ENCODE measurements around the gene TCTN1. TPM values are rescaled to one million over a fixed set of nuclear protein-coding genes. Genes with fewer than 3 reads are reported as not detected.

Gene TCTN1
- total and polyA plus RNA-seq, 2 of the 8 experiments (the other 6 are each of a cell fraction or from before 2014, with no cell fraction given), result 14.7 to 16.4 TPM

DNA sequence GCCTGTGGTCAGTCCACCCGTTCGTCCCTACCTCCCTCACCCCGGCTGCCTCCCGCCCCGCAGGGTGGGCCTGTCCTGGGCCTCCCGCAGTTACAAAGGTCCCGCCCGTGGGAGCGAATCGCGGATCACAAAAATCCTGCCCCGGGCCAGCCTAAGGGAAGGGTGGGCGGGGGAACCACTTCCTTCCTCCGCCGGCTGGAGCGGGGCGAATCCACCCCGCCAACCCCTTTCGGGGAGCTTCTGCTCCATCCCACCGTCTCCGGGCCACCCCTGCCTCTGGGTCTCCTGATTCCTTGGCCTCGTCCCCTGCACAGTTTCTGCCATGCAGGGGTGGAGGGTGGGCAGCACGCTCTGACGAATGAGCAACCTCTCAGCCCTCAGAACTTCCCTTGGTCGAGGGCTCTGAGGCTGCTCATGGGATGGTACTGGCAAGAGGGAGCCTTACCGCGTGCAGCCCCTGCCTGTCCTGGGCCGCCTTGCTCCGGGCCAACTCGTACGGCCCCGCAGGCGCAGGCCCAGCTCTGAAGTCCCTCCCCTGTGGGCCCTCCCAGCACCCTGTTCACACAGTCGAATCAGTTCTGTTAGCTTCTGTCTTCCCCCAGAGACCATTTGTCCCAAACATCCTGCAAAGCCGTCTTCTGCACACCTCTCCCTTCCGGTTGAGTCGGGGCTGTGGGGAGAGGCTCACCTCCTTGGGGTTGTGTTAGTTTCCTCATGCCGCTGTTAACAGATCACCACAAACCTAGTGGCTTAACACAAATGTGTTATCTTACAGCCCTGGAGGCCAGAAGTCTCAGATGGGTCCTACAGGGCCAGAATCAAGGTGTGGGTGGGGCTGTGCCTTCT is 75.6 kb downstream of the TCTN1 start (continued):
- TF ChIP-seq JUND (IDR thresholded peaks at IDR 0.05; ENCODE audit: low read length) (0 out of 2 replicates have a peak, but pooled peaks have one; percentile 5), HDAC2 (IDR thresholded peaks at IDR 0.05; ENCODE audit: borderline replicate concordance in 1 of 2, low read depth in 2 of 2, low read length in 2 of 2) (no peak), EP300 (IDR thresholded peaks at IDR 0.05; ENCODE audit: borderline replicate concordance in 1 of 2, low read depth in 2 of 2, low read length in 2 of 2) (peak in 1 of 2 experiments; percentile 52; a peak in 1 of 3 replicates), MAX (IDR thresholded peaks at IDR 0.05) (peak; percentile 93), TAF7 (optimal IDR thresholded peaks at IDR 0.05; ENCODE audit: borderline replicate concordance, low read depth, low read length) (peak; percentile 45), TBP (IDR thresholded peaks at IDR 0.05; ENCODE audit: low read depth, low read length) (0 out of 2 replicates have a peak, but pooled peaks have one; percentile 26)

All from H1 (cell line).